DOHH2 (cell line): ENCODE data around the gene ACTA1.
"Not testable (repeated sequence)": the region's sequence is repeated elsewhere in the genome, so short reads cannot be mapped to it uniquely, and the experiment has no call there.

Experiments
- H3F3A ChIP-seq: fragments of 200-600 bp; sonication (generic), shearing (Covaris generic); 2 replicates; pipeline ENCODE4 v1.6.0; 2016; ENCODE audit warnings: antibody characterized with exemption, mild to moderate bottlenecking; ENCODE audit not compliant: control insufficient read depth, insufficient read depth
- H3K27ac ChIP-seq: fragments of 200-600 bp; sonication (generic); 2 replicates; pipeline ENCODE4 v1.5.1; 2014; ENCODE audit warnings: low read depth, mild to moderate bottlenecking, low read length, moderate library complexity
- H3K27me3 ChIP-seq: fragments of 200-600 bp; sonication (generic); 2 replicates; pipeline ENCODE4 v1.6.1; 2014; ENCODE audit warnings: mild to moderate bottlenecking, low read length, mixed read lengths; ENCODE audit not compliant: control insufficient read depth
- H3K36me3 ChIP-seq: fragments of 200-600 bp; sonication (generic); 2 replicates; pipeline ENCODE4 v1.6.1; 2014; ENCODE audit warnings: mild to moderate bottlenecking, low read length, moderate library complexity, mixed read lengths; ENCODE audit not compliant: control insufficient read depth
- H3K4me1 ChIP-seq: fragments of 200-600 bp; sonication (generic); 2 replicates; pipeline ENCODE4 v1.6.1; 2014; ENCODE audit warnings: mild to moderate bottlenecking, low read length, mixed read lengths; ENCODE audit not compliant: control insufficient read depth
- H3K4me2 ChIP-seq: fragments of 200-600 bp; sonication (generic); 2 replicates; pipeline ENCODE4 v1.6.0; 2014; ENCODE audit warnings: mild to moderate bottlenecking, low read length, moderate library complexity
- H3K4me3 ChIP-seq: fragments of 200-600 bp; sonication (generic); 2 replicates; pipeline ENCODE4 v1.5.1; 2014; ENCODE audit warnings: mild to moderate bottlenecking, low read length, mixed read lengths
- H3K79me2 ChIP-seq: fragments of 200-600 bp; sonication (generic); 2 replicates; pipeline ENCODE4 v1.6.1; 2014; ENCODE audit warnings: mild to moderate bottlenecking, low read length, mixed read lengths; ENCODE audit not compliant: control insufficient read depth
- H3K9me2 ChIP-seq: fragments of 200-600 bp; sonication (generic); replicated peaks from 2 replicates; pipeline ENCODE4 v1.6.1; 2014; ENCODE audit warnings: mild to moderate bottlenecking, low read length, mixed read lengths; ENCODE audit not compliant: control insufficient read depth
- H3K9me3 ChIP-seq: fragments of 200-600 bp; sonication (generic); 2 replicates; pipeline ENCODE4 v1.6.1; 2014; ENCODE audit warnings: antibody characterized with exemption, low read length, mixed read lengths; ENCODE audit not compliant: control insufficient read depth, insufficient read depth
- H4K20me1 ChIP-seq: fragments of 200-600 bp; sonication (generic); 2 replicates; pipeline ENCODE4 v1.6.0; 2014; ENCODE audit warnings: low read depth, mild to moderate bottlenecking, antibody characterized with exemption, low read length, moderate library complexity; ENCODE audit not compliant: control insufficient read depth, insufficient read depth
- CTCF ChIP-seq: fragments of 200-600 bp; sonication (generic); IDR thresholded peaks from one replicate; pipeline ENCODE4 v1.5.1; 2014; ENCODE audit warnings: antibody characterized with exemption, mild to moderate bottlenecking, low read depth, low read length; ENCODE audit not compliant: poor library complexity, severe bottlenecking
- EZH2phosphoT487 ChIP-seq: fragments of 200-600 bp; sonication (generic); IDR thresholded peaks from 2 replicates; pipeline ENCODE4 v1.6.1; 2017; ENCODE audit warnings: borderline replicate concordance, mild to moderate bottlenecking, antibody characterized with exemption, low read length, moderate library complexity, mixed read lengths

The ACTA1 gene

GRCh38 chr1:229397762-229398161 is 36.1 kb downstream of the ACTA1 start:
- Histone ChIP-seq H3K4me2 (no peak overlapping the region), H3K27me3 (peaks cover 14% of the 10 kb centered on the region), H3K9me3 (no peaks in the 10 kb centered on the region), H3K4me3 (no peak overlapping the region), H3K79me2 (no peaks in the 10 kb centered on the region), H3K27ac (no peak overlapping the region), H3K9me2 (no peaks in the 10 kb centered on the region), H3K4me1 (no peaks in the 10 kb centered on the region), H3F3A (no peaks in the 10 kb centered on the region), H4K20me1 (no peaks in the 10 kb centered on the region), H3K36me3 (no peaks in the 10 kb centered on the region)
- no peak for TF ChIP-seq EZH2phosphoT487
- no peak for TF ChIP-seq CTCF

GRCh38 chr1:229396585-229397206 is 37.2 kb downstream of the ACTA1 start:
- no peak overlapping the region for H3K4me2 ChIP-seq
- no peaks in the 10 kb centered on the region for H3K79me2 ChIP-seq
- H3F3A ChIP-seq = no peaks in the 10 kb centered on the region
- H3K36me3 ChIP-seq = no peaks in the 10 kb centered on the region
- no peaks in the 10 kb centered on the region for H4K20me1 ChIP-seq
- no peaks in the 10 kb centered on the region for H3K9me2 ChIP-seq
- peaks cover 10% of the 10 kb centered on the region for H3K27me3 ChIP-seq
- no peaks in the 10 kb centered on the region for H3K4me1 ChIP-seq
- no peak overlapping the region for H3K27ac ChIP-seq
- H3K9me3 ChIP-seq = no peaks in the 10 kb centered on the region
- no peak overlapping the region for H3K4me3 ChIP-seq
- TF ChIP-seq CTCF (no peak), EZH2phosphoT487 (no peak)

GRCh38 chr1:229394517-229394916 is 39.4 kb downstream of the ACTA1 start:
- not testable (repeated sequence) for H3K9me3 ChIP-seq, H3K27ac ChIP-seq, H3K36me3 ChIP-seq, H3K4me3 ChIP-seq, H4K20me1 ChIP-seq, H3K9me2 ChIP-seq, H3K4me2 ChIP-seq, H3K79me2 ChIP-seq, H3K4me1 ChIP-seq, H3F3A ChIP-seq
- H3K27me3 ChIP-seq = peaks cover 10% of the 10 kb centered on the region

GRCh38 chr1:229392936-229393335 is 41.0 kb downstream of the ACTA1 start:
- Histone ChIP-seq H3K4me2 (no peak overlapping the region), H3K4me1 (no peaks in the 10 kb centered on the region), H3K36me3 (no peaks in the 10 kb centered on the region), H4K20me1 (no peaks in the 10 kb centered on the region), H3K27me3 (peaks cover 17% of the 10 kb centered on the region), H3K27ac (no peak overlapping the region), H3F3A (no peaks in the 10 kb centered on the region), H3K4me3 (no peak overlapping the region), H3K9me2 (no peaks in the 10 kb centered on the region), H3K9me3 (no peaks in the 10 kb centered on the region), H3K79me2 (no peaks in the 10 kb centered on the region)
- TF ChIP-seq CTCF = no peak
- TF ChIP-seq EZH2phosphoT487 = no peak
